ENCODE results near the gene CCDC87.
A peak's percentile ranks its signal among the peaks of the same experiment; 100 is the strongest.

Gene CCDC87

DNA sequence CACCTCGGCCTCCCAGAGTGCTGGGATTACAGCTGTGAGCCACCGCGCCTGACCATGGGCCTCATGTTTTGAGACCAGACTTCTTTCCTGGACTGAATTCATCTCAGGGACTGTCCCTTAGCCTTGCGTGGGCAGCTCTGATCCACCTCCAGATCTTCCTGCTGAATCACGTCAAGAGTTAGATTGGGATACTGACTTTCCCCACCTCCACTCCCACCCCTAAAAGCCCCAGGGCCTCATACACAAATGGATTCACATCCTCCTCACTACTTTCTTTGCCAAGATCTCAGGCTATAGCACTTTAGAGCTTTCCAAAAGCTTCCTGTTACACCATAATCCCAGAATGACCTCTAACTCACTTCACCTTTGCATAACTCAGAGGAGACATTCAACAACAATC is 12.1 kb downstream of the CCDC87 start:
- no peak for DNase-seq

DNA sequence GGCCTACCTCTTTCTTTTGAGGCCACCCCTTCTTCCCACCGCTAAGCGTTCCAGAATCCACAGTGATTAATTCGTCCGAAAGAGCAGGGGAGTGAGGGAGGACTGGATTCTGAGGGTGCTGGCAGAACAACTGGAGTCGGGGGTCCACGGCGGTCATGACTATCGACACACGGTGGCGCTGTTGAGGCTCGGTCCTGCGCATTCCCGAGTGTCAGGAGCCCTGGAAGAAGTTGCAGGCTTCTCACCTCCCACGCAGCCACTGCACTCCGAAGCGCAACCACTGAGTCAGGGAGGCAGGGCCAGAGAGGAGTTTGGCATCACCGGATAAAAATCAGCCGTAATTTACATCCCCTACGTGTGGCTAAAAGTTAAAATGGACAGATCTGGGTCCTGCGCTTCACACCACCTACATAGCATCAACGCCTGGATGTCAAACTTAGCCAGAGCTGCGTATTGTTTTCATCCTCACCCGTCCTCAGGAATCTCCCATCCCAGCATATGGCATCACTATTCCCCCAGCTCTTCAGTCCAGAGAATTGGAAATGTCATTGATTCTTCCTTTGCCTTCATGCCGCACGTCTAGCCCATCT is 13.8 kb downstream of the CCDC87 start:
- peak; percentile 39 to 60 for DNase-seq

GRCh38 chr11:66570850-66571180 is 22.0 kb downstream of the CCDC87 start:
- DNase-seq, result no peak

GRCh38 chr11:66570079-66570849 is 22.6 kb downstream of the CCDC87 start:
- no peak for DNase-seq

GRCh38 chr11:66569076-66569475 is 23.8 kb downstream of the CCDC87 start:
- no peak for DNase-seq

GRCh38 chr11:66568124-66568916 is 24.5 kb downstream of the CCDC87 start, which contains the start of gene CTSF:
Gene CTSF, minus strand, starts transcription at chr11:66568606. Its CDS starts 120 bp downstream, at chr11:66568486.
- peak; percentile 74 to 92 for DNase-seq

DNA sequence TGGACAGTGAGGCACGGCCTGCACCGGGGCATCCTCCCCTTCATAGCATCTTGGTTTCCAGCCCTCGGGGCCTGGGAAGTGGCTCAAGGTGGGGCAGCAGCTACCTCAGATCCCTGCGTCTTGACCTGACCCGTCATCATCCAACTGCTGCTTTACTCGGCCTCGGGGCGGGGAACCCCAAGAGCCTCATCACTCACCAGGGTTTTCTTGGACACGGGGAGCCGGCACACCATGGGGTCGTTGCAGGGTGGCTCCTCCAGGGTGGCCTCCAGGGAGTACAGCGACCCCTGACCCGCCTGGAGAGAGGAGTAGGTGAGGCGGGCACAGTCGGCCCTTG is 25.1 kb downstream of the CCDC87 start:
- no peak for DNase-seq

DNA sequence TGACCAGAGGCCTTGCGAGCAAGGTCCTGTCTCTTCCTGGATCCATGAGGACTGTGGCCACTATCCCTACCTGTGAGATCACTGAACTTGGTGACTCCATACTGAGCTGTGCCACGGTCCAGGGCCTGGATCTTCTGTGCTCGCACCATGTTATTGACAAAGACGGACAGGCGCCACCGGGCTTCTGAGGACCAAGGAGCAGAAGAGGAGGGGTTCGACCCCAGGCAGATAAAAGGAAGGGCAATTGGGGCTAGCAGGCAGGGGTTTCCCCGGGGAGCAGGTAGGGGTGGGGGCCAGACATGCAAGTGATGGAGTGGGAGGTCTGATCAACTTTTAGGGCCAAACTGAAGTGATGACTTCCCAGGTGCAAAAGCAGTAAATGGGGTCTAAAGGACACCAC is 26.6 kb downstream of the CCDC87 start:
- DNase-seq, result no peak

GRCh38 chr11:66564984-66565383 is 27.9 kb downstream of the CCDC87 start:
- no peak for DNase-seq

GRCh38 chr11:66564538-66564937 is 28.3 kb downstream of the CCDC87 start:
- DNase-seq, result no peak

DNA sequence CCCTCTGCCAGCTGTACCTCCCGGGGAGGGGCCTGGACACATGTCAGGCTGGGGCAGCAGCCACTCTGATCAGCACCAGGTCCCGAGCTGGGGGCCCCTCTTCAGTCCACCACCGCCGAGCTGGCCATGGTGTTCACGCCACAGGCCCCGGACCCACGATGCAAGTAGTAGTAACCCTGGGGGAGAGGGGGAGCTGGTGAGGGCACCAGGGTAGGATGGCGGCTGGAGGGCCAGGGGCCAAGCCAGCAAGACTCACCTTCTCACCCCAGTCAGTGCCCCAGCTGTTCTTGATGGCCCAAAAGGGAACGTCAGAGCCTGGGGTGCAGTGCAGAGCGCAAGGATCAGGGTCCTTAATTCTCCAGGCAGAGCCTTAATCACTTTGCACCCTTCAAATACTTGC is 29.0 kb downstream of the CCDC87 start:
- DNase-seq, result no peak

GRCh38 chr11:66562907-66563583 is 29.8 kb downstream of the CCDC87 start:
- DNase-seq, result no peak

- DNase-seq, result no peak
These were observed 30.6 kb downstream of the CCDC87 start for GRCh38 chr11:66562275-66562674.

DNA sequence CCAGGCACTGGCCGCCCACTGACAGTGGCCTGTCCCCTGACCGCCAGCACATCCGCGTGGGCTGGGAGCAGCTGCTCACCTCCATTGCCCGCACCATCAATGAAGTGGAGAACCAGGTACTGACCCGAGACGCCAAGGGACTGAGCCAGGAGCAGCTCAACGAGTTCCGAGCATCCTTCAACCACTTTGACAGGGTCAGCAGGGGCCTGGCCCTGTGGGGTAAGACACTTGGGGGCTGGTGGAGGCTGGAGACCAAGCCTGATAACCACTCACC is 31.0 kb downstream of the CCDC87 start:
- DNase-seq, result no peak

DNA sequence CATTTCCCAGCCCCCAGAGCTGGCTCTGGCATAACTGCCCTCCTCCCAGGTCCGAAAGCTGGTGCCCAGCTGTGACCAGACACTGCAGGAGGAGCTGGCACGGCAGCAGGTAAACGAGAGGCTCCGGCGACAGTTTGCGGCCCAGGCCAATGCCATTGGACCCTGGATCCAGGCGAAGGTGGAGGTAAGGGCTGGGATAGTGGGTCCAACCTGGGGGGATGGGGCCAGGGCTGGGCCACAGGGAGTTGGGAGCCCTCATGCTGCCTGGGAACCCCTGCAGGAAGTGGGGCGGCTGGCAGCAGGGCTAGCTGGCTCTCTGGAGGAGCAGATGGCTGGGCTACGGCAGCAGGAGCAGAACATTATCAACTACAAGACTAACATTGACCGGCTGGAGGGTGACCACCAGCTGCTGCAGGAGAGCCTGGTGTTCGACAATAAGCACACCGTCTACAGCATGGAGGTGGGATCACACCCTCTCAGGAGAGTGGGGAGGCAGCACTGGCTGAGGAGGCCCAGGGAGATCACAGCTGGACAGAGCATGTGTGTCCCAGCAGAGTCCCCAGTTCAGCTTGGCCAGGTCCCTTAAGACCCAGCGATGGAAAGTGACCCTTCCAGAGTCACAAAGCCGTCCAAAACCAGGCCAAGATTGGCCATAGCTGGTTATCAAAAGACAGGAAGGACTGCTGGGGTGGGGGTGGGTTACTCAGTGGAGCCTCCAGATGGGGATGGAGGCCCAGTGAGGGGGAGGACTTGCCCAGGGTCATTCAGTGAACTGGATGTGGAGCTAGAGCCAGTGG is 31.5 kb downstream of the CCDC87 start:
- DNase-seq, result no peak

DNA sequence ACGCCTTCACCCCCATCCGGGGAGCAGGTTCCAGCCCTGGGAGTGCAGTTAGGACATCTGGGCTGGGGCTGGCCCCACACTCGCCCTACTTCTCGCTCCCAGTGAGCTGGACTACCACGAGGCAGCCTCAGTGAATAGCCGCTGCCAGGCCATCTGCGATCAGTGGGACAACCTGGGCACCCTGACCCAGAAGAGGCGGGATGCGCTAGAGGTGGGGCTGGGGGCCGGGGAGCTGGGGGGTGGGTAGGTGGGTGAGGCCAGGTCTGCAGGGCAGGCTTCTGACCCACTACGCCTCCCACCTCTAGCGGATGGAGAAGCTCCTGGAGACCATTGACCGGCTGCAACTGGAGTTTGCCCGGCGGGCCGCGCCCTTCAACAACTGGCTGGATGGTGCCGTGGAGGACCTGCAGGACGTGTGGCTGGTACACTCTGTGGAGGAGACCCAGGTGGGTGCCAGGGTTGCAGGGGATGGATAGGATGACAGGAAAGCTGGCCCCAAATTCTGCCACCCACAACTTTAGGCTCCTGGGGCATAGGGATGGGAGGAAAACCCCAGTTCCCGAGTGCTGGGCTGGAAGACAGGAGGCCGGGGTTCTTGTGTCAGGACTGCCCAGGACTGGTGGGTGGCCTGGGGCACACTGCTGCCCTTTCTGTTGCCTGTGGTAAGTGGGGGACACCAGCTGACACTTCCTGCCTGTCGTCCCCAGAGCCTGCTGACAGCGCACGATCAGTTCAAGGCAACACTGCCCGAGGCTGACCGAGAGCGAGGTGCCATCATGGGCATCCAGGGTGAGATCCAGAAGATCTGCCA is 32.8 kb downstream of the CCDC87 start:
- DNase-seq, result no peak

DNA sequence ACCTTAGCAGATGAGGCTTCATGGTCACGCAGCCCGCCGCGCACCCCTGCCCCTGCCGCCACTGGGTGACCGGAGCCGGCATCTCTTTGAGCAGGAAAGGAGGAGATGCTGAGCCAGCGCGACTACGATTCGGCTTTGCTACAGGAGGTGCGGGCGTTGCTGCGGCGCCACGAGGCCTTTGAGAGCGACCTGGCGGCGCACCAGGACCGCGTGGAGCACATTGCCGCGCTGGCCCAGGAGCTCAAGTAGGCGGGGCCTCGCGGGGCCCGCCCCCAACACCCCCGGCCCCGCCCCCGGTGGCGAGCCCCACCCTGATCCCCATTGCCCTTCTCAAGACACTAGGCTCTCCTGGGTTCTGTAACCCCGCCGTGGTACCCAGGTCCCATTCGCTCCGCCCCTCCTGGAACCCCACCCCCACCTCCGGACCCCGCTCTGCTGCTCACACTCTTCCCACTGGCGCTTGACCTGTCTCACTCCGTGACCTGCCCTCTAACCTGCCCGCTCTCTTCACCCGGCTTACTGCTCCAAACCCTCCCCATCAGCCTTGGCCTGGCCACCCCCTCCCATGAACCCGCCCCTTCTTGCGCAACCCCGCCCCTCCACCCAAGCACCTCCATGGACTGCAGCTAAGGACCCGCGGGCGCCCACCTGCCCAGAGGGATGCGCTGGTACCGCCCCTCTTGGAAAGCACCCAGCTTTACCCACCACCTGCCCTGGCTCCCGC is 33.6 kb downstream of the CCDC87 start:
- DNase-seq, result no peak

- no peak for DNase-seq
These were observed 35.0 kb downstream of the CCDC87 start for GRCh38 chr11:66557733-66558326.

- DNase-seq, result no peak
These were observed 36.8 kb downstream of the CCDC87 start for GRCh38 chr11:66556086-66556485.

DNA sequence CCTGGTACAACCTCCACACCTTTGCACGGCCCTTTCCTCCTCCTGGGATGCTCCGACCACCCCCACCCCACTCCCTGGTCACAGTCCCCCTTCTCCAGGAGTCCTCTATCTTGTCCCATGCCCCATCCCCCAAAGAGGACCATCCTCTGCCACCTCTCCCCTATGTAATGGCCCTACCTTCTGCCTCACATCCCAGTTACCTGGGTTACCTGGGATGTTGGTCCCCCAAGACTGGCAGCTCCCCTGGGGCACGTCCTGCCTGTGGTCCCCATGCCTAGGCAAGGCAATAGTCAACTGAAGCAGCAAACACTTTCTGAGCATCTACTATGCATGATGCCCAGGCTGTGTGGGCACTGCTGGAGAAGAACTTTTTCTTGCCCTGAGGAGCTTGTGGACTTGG is 37.4 kb downstream of the CCDC87 start:
- DNase-seq, result no peak

DNA sequence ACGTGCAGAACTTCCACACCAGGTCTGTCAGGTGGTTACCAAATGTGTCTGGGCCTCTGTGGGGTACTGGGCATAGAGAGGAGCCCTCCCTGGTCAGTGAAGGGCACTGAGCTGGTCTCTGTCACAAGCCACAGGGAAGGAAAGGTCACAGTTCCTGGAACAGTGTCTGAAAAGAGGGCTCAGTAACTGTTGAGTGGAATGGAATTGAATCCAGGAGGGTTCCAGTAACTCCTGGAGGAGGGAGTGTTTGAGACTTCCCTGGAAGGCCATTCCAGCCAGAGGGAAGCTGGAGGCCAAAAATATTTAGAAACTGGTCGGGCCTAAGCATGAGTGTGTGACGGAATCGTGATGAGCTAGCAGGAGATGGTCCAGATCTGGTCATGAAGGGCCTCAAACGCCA is 38.3 kb downstream of the CCDC87 start:
- no peak for DNase-seq

Measured in hippocampal formation (tissue), 2 donors.